Sigmoid colon (tissue), 7 donors: ENCODE results near the gene CLDN15. TPM values are rescaled to one million over a fixed set of nuclear protein-coding genes. Genes with fewer than 3 reads are reported as not detected.

Experiments used
- DNase-seq: peaks from one replicate; pipeline ENCODE4 v3.0.0-alpha.2; 2019
- H3K27ac ChIP-seq, 4 donors: fragments of 200-600 bp; sonication (generic); one replicate each; pipeline ENCODE4 v1.5.1; 2016 to 2019; ENCODE audit warnings: mild to moderate bottlenecking in 1 of 4
- H3K27me3 ChIP-seq, 3 donors: fragments of 200-600 bp; sonication (generic); one replicate each; pipeline ENCODE4 v1.5.1; 2019; ENCODE audit warnings: mild to moderate bottlenecking in 1 of 3
- H3K36me3 ChIP-seq, 4 donors: fragments of 200-600 bp; sonication (generic); one replicate each; pipeline ENCODE4 v1.5.1; 2016 to 2019
- H3K4me1 ChIP-seq, 4 donors: fragments of 200-600 bp; sonication (generic); one replicate each; pipeline ENCODE4 v1.5.1; 2017 to 2019
- H3K4me3 ChIP-seq, 4 donors: fragments of 200-600 bp; sonication (generic); one replicate each; pipeline ENCODE4 v1.5.1; 2017 to 2019; ENCODE audit warnings: mild to moderate bottlenecking in 2 of 4, moderate library complexity in 1 of 4
- H3K9me3 ChIP-seq, 4 donors: fragments of 200-600 bp in 3 of 4; sonication (generic) in 3 of 4; one replicate each; pipeline versions ENCODE4 v1.5.1 to v1.6.1; 2013 to 2019
- EP300 ChIP-seq, 4 donors: sonication (generic); formaldehyde crosslinking; IDR thresholded peaks; one replicate each; pipeline ENCODE4 v1.6.1; 2017; ENCODE audit warnings: antibody characterized with exemption in 4 of 4
- POLR2A ChIP-seq, 2 donors: fragments of 450-650 bp; IDR thresholded peaks; one replicate each; pipeline ENCODE4 v1.6.1; 2016; ENCODE audit warnings: antibody characterized with exemption in 2 of 2, mild to moderate bottlenecking in 2 of 2, moderate library complexity in 2 of 2
- POLR2AphosphoS5 ChIP-seq, 4 donors: sonication (generic); formaldehyde crosslinking; IDR thresholded peaks; one replicate each; pipeline ENCODE4 v1.6.1; 2017; ENCODE audit warnings: antibody characterized with exemption in 4 of 4
- WGBS, 2 donors: extraction: QIAGEN DNeasy Blood & Tissue Kit; methylation state at CpG; one replicate each; pipeline ENCODE4 v1.1.7; 2013; 5-methylcytosine and 5-hydroxymethylcytosine counted together
- intact Hi-C: fragments of 100-400 bp; cut with DNase I; formaldehyde crosslinking; loops from one replicate; pipeline ENCODE4 v1.15.1; 2023
- polyA plus RNA-seq, 3 donors: library from polyadenylated mRNA; stranded (reverse); fragments of 200-250 nt; gene quantifications; one replicate each; pipeline ENCODE4 v1.2.3, GENCODE V29; 2013
- total RNA-seq, 4 donors: library from RNA; depleted of rRNA; stranded (reverse); fragments of >200 nt; gene quantifications; one replicate each; pipeline ENCODE4 v1.1.0, GENCODE V29; 2016
- TF ChIP-seq, protein P1 (sequence below), 4 experiments: fragments of 450-650 bp in 3 of 4; fragments of 200-600 bp in 1 of 4; IDR thresholded peaks; one replicate each; pipeline ENCODE4 v1.5.1; 2016 to 2019; ENCODE audit warnings: antibody characterized with exemption in 4 of 4, mild to moderate bottlenecking in 3 of 4, moderate library complexity in 2 of 4
- donor health status: healthy with polysubstance abuse.
- donor health status: Bipolar disorder and iron deficiency.
- donor health status: healthy.

CLDN15 gene
- total and polyA plus RNA-seq, 7 donors: 2.5 to 16.3 (median 4.9) TPM

DNA sequence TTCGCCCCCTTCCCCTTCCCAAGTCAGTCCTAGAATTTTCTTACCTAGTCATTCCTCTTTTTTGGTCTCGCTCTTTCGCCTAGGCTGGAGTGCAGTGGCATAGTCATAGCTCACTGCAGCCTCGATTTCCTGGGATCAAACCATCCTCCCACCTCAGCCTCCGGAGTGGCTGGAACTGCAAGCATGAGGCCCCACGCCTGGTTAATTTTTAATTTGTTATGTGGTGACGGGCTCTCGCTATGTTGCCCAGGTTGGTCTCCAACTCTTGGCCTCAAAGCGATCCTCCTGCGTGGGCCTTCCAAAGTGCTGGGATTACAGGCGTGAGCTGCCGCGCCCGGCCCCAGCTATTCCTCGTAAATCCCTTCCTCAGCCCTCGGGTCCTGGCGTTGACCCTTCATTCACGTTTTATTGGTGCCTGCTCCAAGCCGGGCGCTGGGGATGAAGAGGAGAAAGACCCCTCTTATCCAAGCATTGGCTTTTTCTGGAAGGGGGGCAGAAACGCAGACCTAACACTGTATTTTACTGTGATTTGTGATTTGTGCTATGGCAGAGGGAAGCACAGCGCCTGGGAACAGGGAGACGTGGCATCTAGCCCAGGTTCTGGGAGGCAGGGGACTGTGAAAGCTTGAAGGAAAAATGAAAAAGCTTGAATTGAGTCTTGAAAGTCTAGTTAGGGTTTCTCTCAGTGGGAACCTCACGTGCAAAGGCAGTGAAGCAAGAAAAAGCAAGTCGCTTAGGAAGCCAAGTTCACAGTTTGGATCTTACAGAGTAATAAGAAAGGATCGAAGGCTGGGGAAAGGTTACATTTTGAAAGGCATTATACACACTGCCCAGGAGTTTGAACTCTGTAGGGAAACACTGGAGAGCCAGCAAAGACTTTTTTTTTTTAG is 19.1 kb downstream of the CLDN15 start:
- TF ChIP-seq POLR2A (IDR thresholded peaks at IDR 0.05): no peak
- no peak for TF ChIP-seq EP300 (IDR thresholded peaks at IDR 0.05)
- no peak for TF ChIP-seq POLR2AphosphoS5 (IDR thresholded peaks at IDR 0.05)
- TF ChIP-seq, protein P1, sequence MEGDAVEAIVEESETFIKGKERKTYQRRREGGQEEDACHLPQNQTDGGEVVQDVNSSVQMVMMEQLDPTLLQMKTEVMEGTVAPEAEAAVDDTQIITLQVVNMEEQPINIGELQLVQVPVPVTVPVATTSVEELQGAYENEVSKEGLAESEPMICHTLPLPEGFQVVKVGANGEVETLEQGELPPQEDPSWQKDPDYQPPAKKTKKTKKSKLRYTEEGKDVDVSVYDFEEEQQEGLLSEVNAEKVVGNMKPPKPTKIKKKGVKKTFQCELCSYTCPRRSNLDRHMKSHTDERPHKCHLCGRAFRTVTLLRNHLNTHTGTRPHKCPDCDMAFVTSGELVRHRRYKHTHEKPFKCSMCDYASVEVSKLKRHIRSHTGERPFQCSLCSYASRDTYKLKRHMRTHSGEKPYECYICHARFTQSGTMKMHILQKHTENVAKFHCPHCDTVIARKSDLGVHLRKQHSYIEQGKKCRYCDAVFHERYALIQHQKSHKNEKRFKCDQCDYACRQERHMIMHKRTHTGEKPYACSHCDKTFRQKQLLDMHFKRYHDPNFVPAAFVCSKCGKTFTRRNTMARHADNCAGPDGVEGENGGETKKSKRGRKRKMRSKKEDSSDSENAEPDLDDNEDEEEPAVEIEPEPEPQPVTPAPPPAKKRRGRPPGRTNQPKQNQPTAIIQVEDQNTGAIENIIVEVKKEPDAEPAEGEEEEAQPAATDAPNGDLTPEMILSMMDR (IDR thresholded peaks at IDR 0.05): no peak
- DNase-seq: peak; percentile 61
- Histone ChIP-seq H3K4me3 (peak overlapping the region; percentile 73 to 97 (median 89)), H3K27me3 (no peaks in the 10 kb centered on the region), H3K9me3 (no peaks in the 10 kb centered on the region), H3K4me1 (peaks cover 0 to 49% (median 36%) of the 10 kb centered on the region in 4 donors), H3K36me3 (peaks cover 7 to 38% (median 16%) of the 10 kb centered on the region in 4 donors), H3K27ac (peak overlapping the region; percentile 90 to 94 (median 93))
- WGBS, 2 donors: 4 to 7% methylated on average over 26 of the region's 26 CpGs
- intact Hi-C loops: loop anchor here (1.0 to 10.0 kb wide), 2 partner anchors 26 to 66 kb away; no protein-coding TSS in a partner anchor

DNA sequence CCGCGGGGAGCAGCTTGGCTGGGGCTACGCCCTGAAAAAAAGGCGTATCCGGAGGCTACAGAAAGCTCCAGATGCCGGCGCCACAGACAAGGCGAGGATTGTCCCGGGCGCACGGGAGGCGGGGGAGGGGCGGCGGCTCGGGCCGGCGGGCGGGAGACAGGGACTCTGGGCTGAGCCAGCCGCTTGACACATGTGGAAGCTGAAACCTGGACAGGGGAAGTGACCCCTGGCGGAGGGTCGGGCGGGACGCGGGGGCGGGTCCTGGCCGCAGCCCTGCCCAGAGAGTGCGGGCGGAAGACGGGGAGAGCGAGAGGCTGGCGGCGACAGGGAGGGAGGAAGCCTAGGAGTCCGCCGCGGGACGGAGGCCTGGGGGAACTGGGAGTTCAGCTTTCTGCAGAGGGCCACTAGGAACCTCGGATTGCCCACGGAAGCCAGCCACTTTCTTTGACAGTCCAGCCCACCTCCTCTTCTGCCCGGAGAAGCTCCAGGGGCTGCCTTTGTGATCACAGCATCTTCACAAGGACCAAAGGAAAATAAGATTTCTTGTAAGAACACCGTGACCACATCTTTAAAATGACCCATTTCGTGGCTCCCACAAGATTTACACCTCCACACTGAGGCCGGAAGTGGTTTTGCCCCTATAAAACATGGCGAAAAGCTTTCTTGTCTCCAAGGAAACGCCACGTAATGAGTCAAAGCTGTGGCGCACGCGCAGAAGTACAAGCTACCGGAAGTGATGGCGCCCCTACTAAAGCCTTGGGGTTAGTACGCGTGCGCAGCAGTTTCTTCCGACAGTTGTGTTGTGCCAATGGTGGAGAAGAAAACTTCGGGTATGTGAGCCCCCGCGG is 20.0 kb downstream of the CLDN15 start, which contains the start of the genes PLOD3 and ZNHIT1:
TSS of gene PLOD3 (minus strand) at position 194 of the 848 bp plus-strand sequence. CDS start 307 bp downstream, outside the sequence.
TSS of gene ZNHIT1 (plus strand) at position 778 of the 848 bp plus-strand sequence. CDS start at position 809, 31 bp downstream.
- Histone ChIP-seq H3K4me1 (peaks cover 0 to 49% (median 36%) of the 10 kb centered on the region in 4 donors), H3K27me3 (no peaks in the 10 kb centered on the region), H3K9me3 (no peaks in the 10 kb centered on the region), H3K27ac (peak within 1 kb of the TSS; percentile 90 to 94 (median 93)), H3K36me3 (peaks cover 5 to 38% (median 18%) of the 10 kb centered on the region in 4 donors), H3K4me3 (peak within 1 kb of the TSS; percentile 73 to 97 (median 89))
- WGBS, 2 donors: 1% methylated on average over 57 of the region's 57 CpGs
- intact Hi-C loops: loop anchor here (1.0 to 10.0 kb wide), 2 partner anchors 27 to 67 kb away; no protein-coding TSS in a partner anchor
- peak; percentile 99 for DNase-seq
- TF ChIP-seq POLR2AphosphoS5 (IDR thresholded peaks at IDR 0.05) (peak; percentile 5 to 74 (median 36)), POLR2A (IDR thresholded peaks at IDR 0.05) (peak in 1 of 2 donors; percentile 37), EP300 (IDR thresholded peaks at IDR 0.05) (no peak)

DNA sequence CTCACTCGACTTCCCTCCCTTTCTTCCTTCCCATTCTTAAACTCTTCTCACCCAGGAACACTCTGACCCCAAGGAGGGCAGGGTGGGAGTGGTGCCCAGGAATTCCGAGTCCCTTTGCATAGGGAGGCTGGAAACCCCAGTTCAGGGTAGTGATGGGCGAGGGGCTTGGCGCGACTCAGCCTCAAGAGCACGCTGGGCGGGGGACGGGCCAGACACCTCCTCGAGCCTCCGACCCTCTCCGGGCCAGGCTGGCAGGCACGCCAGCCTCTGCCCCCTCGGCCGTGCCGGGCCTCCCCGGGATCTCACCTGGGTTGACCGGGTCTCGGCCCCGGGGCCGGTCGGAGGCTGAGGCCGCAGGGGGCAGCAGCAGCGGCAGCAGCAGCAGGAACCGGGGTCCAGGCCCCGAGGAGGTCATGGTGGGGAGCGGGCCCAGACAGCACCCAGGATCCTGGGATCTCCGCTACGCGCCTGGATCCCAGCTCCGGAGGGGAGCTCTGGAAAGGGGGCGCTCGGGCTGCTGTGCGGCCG is 20.7 kb downstream of the CLDN15 start:
- no peaks in the 10 kb centered on the region for H3K27me3 ChIP-seq
- peak overlapping the region; percentile 73 to 97 (median 89) for H3K4me3 ChIP-seq
- peaks cover 0 to 49% (median 36%) of the 10 kb centered on the region in 4 donors for H3K4me1 ChIP-seq
- WGBS, 2 donors: 1 to 2% methylated on average over 34 of the region's 34 CpGs
- TF ChIP-seq, protein P1 (IDR thresholded peaks at IDR 0.05): no peak
- no peak for TF ChIP-seq POLR2A (IDR thresholded peaks at IDR 0.05)
- no peak for TF ChIP-seq POLR2AphosphoS5 (IDR thresholded peaks at IDR 0.05)
- no peak for TF ChIP-seq EP300 (IDR thresholded peaks at IDR 0.05)
- intact Hi-C loops: loop anchor here (10.0 kb wide), 1 partner anchor 68 kb away; no protein-coding TSS in a partner anchor
- H3K36me3 ChIP-seq: peaks cover 4 to 39% (median 24%) of the 10 kb centered on the region in 4 donors
- peak overlapping the region; percentile 90 to 94 (median 93) for H3K27ac ChIP-seq
- H3K9me3 ChIP-seq: no peaks in the 10 kb centered on the region
- DNase-seq: no peak

DNA sequence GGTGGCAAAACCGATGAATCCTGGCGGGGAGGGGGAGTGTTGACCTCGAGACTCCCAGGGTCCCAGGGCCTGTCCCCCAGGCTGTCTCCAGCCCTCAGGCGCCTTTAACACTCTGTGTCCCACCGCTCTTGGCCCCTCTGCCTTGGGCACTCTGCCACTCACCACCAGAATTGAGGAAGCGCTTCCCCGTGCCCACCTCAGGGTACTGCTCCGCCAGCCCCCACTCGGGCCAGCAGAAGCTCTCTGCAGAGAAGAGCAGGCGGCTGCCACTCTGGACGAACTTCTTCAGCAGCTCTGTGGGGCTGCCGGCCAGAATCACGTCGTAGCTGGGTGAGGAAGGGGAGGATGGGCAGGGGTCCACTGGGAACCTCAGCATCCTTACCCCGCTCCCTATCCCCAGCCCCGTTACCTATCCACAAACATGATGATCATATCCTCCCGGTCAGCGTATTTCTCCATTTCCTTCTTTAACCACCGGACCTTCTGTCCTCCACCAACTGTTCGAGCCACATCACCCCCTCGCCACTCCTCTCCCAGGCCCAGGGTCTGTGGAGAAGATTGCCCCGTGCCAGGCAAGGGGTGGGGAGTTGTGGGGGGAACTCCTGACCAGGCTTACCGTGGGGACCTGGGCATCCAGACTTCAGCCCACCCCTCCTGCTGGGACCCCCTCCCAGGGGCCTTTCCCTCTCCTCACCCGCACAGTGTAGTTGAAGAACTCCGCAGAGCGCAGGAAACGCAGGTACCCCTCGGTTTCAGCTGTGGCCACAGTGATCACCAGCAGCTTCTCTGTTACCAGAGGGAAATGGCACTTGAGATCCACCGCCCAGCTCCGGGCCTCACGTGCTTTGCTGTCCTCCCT is 21.4 kb downstream of the CLDN15 start:
- intact Hi-C loops: loop anchor here (10.0 kb wide), 1 partner anchor 69 kb away; no protein-coding TSS in a partner anchor
- 69 to 70% methylated on average over 31 of the region's 31 CpGs for WGBS, 2 donors

More for the DNA sequence above, 21.4 kb downstream of the CLDN15 start:
- TF ChIP-seq EP300 (IDR thresholded peaks at IDR 0.05) (no peak), POLR2A (IDR thresholded peaks at IDR 0.05) (no peak), POLR2AphosphoS5 (IDR thresholded peaks at IDR 0.05) (no peak)
- TF ChIP-seq, protein P1 (IDR thresholded peaks at IDR 0.05): no peak
- H3K27me3 ChIP-seq: no peaks in the 10 kb centered on the region
- H3K36me3 ChIP-seq: peaks cover 4 to 46% (median 31%) of the 10 kb centered on the region in 4 donors
- peak; percentile 65 for DNase-seq
- H3K9me3 ChIP-seq: no peaks in the 10 kb centered on the region
- H3K27ac ChIP-seq: peak overlapping the region in 3 of 4 donors; percentile 90 to 94 (median 93)
- peak overlapping the region; percentile 73 to 97 (median 89) for H3K4me3 ChIP-seq
- H3K4me1 ChIP-seq: peaks cover 0 to 49% (median 36%) of the 10 kb centered on the region in 4 donors
